Activated CD4-positive, alpha-beta T cell treated with anti-CD3 and anti-CD28 coated beads, Interleukin-2, amount 10 ng/mL, durations not matched to agents 24 days and 14 days (primary cell): ENCODE measurements around the gene CTDNEP1. TPM values are rescaled to one million over a fixed set of nuclear protein-coding genes. Genes with fewer than 3 reads are reported as not detected.

Source experiments
- DNase-seq: peaks from one replicate; pipeline ENCODE4 v3.0.0; 2022
- H3K27ac Mint-ChIP-seq: one replicate; pipeline ENCODE4 v1.8.0; 2022; ENCODE audit warnings: mild to moderate bottlenecking, mixed read lengths
- H3K27me3 Mint-ChIP-seq: one replicate; pipeline ENCODE4 v1.8.0; 2022; ENCODE audit warnings: mixed read lengths
- H3K36me3 Mint-ChIP-seq: one replicate; pipeline ENCODE4 v1.8.0; 2022; ENCODE audit warnings: low read depth, mild to moderate bottlenecking, mixed read lengths
- H3K4me1 Mint-ChIP-seq: one replicate; pipeline ENCODE4 v1.8.0; 2021; ENCODE audit warnings: mixed read lengths
- H3K4me3 Mint-ChIP-seq: one replicate; pipeline ENCODE4 v1.8.0; 2022; ENCODE audit warnings: mild to moderate bottlenecking, moderate library complexity, mixed read lengths
- H3K9me3 Mint-ChIP-seq: one replicate; pipeline ENCODE4 v1.8.0; 2021; ENCODE audit warnings: mixed read lengths
- intact Hi-C: fragments of 100-400 bp; cut with micrococcal nuclease; formaldehyde crosslinking; loops from one replicate; pipeline ENCODE4 v1.15.1; 2023
- total RNA-seq: library from RNA; stranded (reverse); gene quantifications from 2 replicates; pipeline ENCODE4 v1.2.3, GENCODE V29; 2022

The CTDNEP1 gene
- total RNA-seq, 1 donor from 2014 or later: 188 TPM

- DNase-seq: no peak
- Mint-ChIP-seq H3K27ac (no peak overlapping the region), H3K27me3 (peaks cover 42% of the 10 kb centered on the region), H3K4me3 (no peak overlapping the region), H3K36me3 (no peaks in the 10 kb centered on the region), H3K9me3 (no peaks in the 10 kb centered on the region), H3K4me1 (peaks cover 10% of the 10 kb centered on the region)
- intact Hi-C loops: no loop called here
These were observed 33.4 kb upstream of the CTDNEP1 start for GRCh38 chr17:7284911-7285310.

DNA sequence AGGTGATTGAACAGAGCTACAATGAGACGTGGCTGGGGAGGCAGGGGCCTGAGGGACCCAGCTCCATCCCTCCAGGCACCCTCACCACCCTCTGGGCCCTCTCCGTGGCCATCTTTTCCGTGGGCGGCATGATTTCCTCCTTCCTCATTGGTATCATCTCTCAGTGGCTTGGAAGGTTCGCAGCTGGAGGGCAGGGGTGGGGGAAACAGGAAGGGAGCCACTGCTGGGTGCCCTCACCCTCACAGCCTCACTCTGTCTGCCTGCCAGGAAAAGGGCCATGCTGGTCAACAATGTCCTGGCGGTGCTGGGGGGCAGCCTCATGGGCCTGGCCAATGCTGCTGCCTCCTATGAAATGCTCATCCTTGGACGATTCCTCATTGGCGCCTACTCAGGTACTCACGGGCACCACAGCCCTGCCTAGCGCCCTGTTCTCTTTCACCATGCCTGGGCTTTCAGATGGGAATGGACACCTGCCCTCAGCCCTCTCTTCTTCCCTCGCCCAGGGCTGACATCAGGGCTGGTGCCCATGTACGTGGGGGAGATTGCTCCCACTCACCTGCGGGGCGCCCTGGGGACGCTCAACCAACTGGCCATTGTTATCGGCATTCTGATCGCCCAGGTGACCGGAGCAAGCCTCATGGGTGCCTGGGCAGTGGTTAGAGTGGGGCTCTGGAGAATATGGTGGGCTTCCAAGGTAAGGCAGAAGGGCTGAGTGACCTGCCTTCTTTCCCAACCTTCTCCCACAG, 32.1 kb upstream of the CTDNEP1 start:
- Mint-ChIP-seq H3K9me3 (no peaks in the 10 kb centered on the region), H3K27me3 (peaks cover 44% of the 10 kb centered on the region)
- no peak for DNase-seq

DNA sequence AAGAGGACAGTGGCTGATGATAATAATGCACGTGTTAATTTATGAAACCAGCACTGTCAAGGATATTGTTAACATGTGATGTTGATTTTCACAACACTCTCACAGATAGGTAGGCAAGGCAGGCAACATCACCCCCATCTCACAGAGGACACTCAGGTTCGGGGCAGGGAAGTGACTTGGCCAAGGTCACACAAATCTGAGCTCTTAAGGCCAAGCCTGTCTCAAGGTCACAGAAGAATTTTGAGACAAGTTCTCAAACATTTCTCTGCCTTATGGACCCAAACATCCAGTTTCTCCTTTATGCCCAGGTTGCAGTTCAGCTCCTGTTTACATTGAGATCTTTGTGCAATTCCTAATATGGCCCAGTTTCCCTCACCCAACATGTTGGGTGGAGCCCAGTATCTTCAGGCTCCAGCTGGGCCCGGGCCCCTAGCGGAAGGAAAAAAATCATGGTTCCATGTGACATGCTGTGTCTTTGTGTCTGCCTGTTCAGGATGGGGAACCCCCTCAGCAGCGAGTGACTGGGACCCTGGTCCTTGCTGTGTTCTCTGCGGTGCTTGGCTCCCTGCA, 31.3 kb upstream of the CTDNEP1 start:
- Mint-ChIP-seq H3K9me3 (no peaks in the 10 kb centered on the region), H3K4me3 (peak overlapping the region; percentile 6), H3K4me1 (peaks cover 10% of the 10 kb centered on the region), H3K36me3 (no peaks in the 10 kb centered on the region), H3K27me3 (peaks cover 39% of the 10 kb centered on the region), H3K27ac (no peak overlapping the region)
- DNase-seq: no peak
- intact Hi-C loops: no loop called here

More for the DNA sequence above, 32.1 kb upstream of the CTDNEP1 start:
- Mint-ChIP-seq H3K36me3 (no peaks in the 10 kb centered on the region), H3K27ac (no peak overlapping the region), H3K4me3 (peak overlapping the region; percentile 7), H3K4me1 (peaks cover 10% of the 10 kb centered on the region)
- intact Hi-C loops: no loop called here

DNA sequence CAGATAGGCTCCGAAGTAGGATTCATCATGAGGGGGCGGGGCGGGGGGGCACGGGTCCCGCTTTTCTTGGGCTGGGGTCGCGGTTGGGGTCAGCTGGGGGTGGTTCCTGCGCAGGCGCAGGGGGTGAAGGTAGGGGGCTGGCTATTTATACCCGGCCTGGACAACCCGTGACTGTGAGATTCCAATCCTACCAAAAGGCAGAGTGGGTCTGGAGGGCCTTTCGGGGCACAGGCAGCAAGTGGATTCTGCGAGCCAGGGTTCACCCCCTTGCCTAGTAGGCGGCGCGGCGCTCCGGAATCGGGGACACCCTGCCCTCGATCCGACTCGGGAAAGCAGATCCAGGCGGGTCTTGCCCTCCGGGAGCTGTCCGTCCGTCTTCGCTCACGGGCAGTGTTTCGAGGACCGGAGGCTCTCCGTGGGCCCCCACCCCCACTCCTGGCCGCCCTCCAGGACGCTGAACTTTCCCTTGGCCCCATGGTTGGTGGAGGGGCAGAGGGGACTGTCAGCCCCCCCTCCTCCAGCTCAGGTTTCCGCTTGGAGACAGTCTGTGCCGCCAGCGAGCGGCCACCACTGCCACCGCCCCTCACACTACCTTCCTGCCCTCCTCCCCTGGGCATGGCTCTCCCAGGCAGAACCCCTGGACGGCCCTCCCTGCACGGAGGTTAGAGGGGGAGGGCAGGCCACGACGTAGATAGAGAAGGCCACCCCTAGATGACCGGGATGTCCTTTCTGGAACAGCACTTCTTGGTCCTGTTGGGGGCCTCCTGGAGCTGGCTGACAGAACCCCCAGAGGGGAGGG, 30.6 kb upstream of the CTDNEP1 start:
- DNase-seq: no peak
- intact Hi-C loops: loop anchor here (1.0 to 2.0 kb wide), 3 partner anchors 19 to 71 kb away; partner anchors contain the start of genes CLDN7, EIF5A and KCTD11
- Mint-ChIP-seq H3K27me3 (peaks cover 35% of the 10 kb centered on the region), H3K4me3 (peak overlapping the region; percentile 84), H3K9me3 (no peaks in the 10 kb centered on the region), H3K36me3 (no peaks in the 10 kb centered on the region), H3K27ac (no peak overlapping the region), H3K4me1 (peaks cover 10% of the 10 kb centered on the region)

DNA sequence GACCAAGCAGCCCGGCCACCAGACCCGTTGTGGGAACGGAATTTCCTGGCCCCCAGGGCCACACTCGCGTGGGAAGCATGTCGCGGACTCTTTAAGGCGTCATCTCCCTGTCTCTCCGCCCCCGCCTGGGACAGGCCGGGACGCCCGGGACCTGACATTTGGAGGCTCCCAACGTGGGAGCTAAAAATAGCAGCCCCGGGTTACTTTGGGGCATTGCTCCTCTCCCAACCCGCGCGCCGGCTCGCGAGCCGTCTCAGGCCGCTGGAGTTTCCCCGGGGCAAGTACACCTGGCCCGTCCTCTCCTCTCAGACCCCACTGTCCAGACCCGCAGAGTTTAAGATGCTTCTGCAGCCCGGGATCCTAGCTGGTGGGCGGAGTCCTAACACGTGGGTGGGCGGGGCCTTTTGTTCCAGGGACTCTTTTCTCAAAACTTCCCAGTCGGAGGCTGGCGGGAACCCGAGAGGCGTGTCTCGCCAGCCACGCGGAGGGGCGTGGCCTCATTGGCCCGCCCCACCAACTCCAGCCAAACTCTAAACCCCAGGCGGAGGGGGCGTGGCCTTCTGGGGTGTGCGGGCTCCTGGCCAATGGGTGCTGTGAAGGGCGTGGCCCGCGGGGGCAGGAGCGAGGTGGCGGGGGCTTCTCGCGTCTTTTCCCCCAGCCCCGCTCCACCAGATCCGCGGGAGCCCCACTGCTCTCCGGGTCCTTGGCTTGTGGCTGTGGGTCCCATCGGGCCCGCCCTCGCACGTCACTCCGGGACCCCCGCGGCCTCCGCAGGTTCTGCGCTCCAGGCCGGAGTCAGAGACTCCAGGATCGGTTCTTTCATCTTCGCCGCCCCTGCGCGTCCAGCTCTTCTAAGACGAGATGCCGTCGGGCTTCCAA, 29.8 kb upstream of the CTDNEP1 start, which contains the start of gene SLC2A4:
TSS of gene SLC2A4 (plus strand) at position 645 of the 879 bp plus-strand sequence. CDS start at position 862, 217 bp downstream.
- intact Hi-C loops: loop anchor here (1.0 to 2.0 kb wide), 3 partner anchors 19 to 71 kb away; partner anchors contain the start of genes CLDN7, EIF5A and KCTD11
- peak; percentile 94 for DNase-seq
- Mint-ChIP-seq H3K4me3 (peak within 1 kb of the TSS; percentile 84), H3K27ac (peak within 1 kb of the TSS; percentile 76), H3K36me3 (no peaks in the 10 kb centered on the region), H3K27me3 (peaks cover 32% of the 10 kb centered on the region), H3K4me1 (peaks cover 10% of the 10 kb centered on the region), H3K9me3 (no peaks in the 10 kb centered on the region)

DNA sequence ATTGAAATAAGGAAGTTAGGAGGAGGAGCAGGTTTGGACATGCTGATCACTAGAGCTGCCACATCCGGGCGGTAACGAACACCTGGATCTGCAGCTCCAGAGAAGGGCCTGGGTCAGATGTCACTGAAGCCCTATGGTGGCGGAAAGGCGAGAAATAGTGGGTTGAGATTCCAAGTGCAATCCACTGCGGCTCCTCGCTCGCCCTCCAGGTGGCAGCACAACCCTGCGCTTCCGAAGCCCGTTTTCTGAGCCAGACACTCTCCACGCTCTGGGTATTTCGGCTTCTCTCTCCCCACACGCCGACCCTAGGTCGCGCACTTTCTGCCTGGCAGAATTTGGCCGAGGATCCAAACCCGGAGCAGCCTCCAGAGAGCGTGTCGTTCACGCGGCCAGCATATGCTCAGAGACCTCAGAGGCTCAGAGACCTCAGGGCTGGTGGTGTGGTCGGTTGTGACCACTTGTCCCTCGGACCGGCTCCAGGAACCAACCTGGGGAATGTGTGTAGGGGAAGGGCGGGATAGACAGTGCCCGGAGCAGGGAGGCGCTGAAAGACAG, 29.1 kb upstream of the CTDNEP1 start:
- peak; percentile 93 for DNase-seq
- Mint-ChIP-seq H3K27ac (peak overlapping the region; percentile 76), H3K4me1 (peaks cover 10% of the 10 kb centered on the region), H3K4me3 (peak overlapping the region; percentile 84), H3K36me3 (no peaks in the 10 kb centered on the region), H3K27me3 (peaks cover 32% of the 10 kb centered on the region), H3K9me3 (no peaks in the 10 kb centered on the region)
- intact Hi-C loops: loop anchor here (1.0 to 2.0 kb wide), 5 partner anchors 16 to 156 kb away; partner anchors contain the start of genes CLDN7, EIF5A and KCTD11

GRCh38 chr17:7279448-7279847, 27.9 kb upstream of the CTDNEP1 start:
- Mint-ChIP-seq H3K4me3 (no peak overlapping the region), H3K4me1 (peaks cover 10% of the 10 kb centered on the region), H3K27ac (no peak overlapping the region), H3K27me3 (peaks cover 32% of the 10 kb centered on the region), H3K9me3 (no peaks in the 10 kb centered on the region), H3K36me3 (no peaks in the 10 kb centered on the region)
- intact Hi-C loops: no loop called here
- no peak for DNase-seq

DNA sequence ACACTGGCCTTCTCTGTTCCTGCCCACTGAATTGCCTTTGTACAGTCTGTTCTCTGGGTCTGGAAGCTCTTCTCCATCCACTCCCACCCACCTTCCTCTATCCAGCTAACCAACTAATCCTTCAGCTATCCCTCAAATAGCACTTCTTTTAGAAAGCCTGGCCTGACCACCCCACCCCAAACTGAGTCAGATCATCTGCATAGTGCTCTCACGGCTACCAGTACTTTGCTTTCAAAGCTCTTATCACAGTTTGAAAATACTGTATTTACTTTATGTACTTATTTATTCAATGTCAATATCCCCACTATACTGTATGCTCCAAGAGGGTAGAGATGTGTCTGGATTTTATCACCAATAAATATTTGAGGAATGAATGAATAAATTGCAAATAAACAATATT, 15.2 kb upstream of the CTDNEP1 start:
- H3K27me3 Mint-ChIP-seq: peaks cover 38% of the 10 kb centered on the region
- H3K9me3 Mint-ChIP-seq: no peaks in the 10 kb centered on the region
- peaks cover 18% of the 10 kb centered on the region for H3K4me1 Mint-ChIP-seq
- peaks cover 3% of the 10 kb centered on the region for H3K36me3 Mint-ChIP-seq
- intact Hi-C loops: no loop called here
- H3K27ac Mint-ChIP-seq: no peak overlapping the region
- H3K4me3 Mint-ChIP-seq: no peak overlapping the region
- no peak for DNase-seq

DNA sequence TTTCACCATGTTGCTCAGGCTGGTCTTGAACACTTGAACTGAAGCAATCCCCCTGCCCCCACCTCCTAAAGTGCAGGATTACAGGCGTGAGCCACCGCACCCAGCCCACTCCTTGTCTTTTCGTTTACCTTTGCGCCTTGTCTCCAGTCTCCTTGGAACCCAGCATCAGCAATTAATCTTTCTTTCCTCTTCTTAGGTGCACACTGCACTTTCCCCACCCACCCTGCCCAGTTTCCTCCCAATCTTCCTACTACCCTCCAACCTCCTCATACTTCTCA, 12.2 kb upstream of the CTDNEP1 start:
- Mint-ChIP-seq H3K4me1 (peaks cover 22% of the 10 kb centered on the region), H3K9me3 (no peaks in the 10 kb centered on the region), H3K4me3 (peak overlapping the region; percentile 79), H3K36me3 (peaks cover 15% of the 10 kb centered on the region), H3K27ac (peak overlapping the region; percentile 63), H3K27me3 (peaks cover 32% of the 10 kb centered on the region)
- DNase-seq: no peak
- intact Hi-C loops: loop anchor here (2.0 kb wide), 1 partner anchor 17 kb away; the partner anchor contains the start of gene SLC2A4

DNA sequence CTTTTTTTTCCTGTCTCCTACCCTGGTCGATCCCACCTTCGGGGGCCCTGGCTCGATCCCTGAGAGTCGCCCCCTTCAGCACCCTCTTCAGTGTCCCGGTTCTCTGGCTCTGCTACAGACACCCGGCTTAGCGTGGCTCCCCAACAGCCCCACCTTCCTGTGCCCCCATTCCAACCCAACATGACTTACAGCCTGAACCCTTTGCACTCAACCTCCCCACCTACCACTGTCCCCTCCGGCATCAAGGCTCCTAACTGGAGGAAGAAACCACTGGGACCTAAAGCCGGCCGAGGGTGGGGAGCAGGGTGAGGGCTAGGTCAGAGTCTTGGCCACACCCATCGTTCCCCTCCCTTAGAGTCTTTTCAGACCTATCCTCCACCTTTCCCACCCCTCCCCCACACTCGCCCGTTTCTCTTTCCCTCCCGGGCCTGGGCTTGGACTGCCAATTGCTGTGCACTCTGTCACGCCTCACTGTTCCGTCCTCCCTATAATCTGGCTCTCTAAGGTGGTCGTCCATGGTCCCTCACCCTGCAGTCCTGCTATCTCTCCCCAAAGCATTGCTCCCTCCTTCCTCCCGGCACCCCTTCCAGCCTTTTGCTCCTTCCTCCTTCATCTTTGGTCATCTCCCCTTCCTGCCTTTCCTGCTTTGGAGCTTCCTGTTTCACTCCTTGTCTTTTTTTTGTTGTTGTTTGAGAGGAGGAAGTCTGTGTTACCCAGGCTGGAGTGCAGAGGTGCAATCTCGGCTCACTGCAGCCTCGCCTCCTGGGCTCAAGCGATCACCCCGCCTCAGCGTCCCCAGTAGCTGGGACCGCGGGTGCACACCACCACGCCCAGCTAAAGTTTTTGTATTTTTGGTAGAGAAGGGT, 11.6 kb upstream of the CTDNEP1 start:
- H3K27ac Mint-ChIP-seq: peak overlapping the region; percentile 63
- intact Hi-C loops: loop anchor here (2.0 kb wide), 1 partner anchor 18 kb away; the partner anchor contains the start of gene SLC2A4
- DNase-seq: peak; percentile 70
- no peaks in the 10 kb centered on the region for H3K9me3 Mint-ChIP-seq
- peaks cover 22% of the 10 kb centered on the region for H3K4me1 Mint-ChIP-seq
- H3K27me3 Mint-ChIP-seq: peaks cover 30% of the 10 kb centered on the region
- peak overlapping the region; percentile 79 for H3K4me3 Mint-ChIP-seq
- peaks cover 18% of the 10 kb centered on the region for H3K36me3 Mint-ChIP-seq

- H3K27ac Mint-ChIP-seq: peak within 1 kb of the TSS; percentile 63
- H3K27me3 Mint-ChIP-seq: peaks cover 29% of the 10 kb centered on the region
These were observed 10.8 kb upstream of the CTDNEP1 start, which contains the start of gene CLDN7 for GRCh38 chr17:7262192-7262934. TSS of gene CLDN7 (minus strand) at chr17:7262478. CDS start at chr17:7262043, 435 bp downstream.

More at GRCh38 chr17:7262192-7262934, 10.8 kb upstream of the CTDNEP1 start, which contains the start of gene CLDN7:
- H3K9me3 Mint-ChIP-seq: no peaks in the 10 kb centered on the region
- DNase-seq: no peak
- peak within 1 kb of the TSS; percentile 79 for H3K4me3 Mint-ChIP-seq
- peaks cover 22% of the 10 kb centered on the region for H3K4me1 Mint-ChIP-seq
- intact Hi-C loops: loop anchor here (2.0 kb wide), 1 partner anchor 18 kb away; the partner anchor contains the start of gene SLC2A4
- peaks cover 19% of the 10 kb centered on the region for H3K36me3 Mint-ChIP-seq
